ENCODE results near the gene SSH3. TPM values are rescaled to one million over a fixed set of nuclear protein-coding genes. Genes with fewer than 3 reads are reported as not detected.

Gene SSH3
- total RNA-seq, 2 experiments from 2014 or later, result 9.2 to 18.5 TPM

GRCh38 chr11:67290801-67291200 is 12.5 kb upstream of the SSH3 start:
- no peaks in the 10 kb centered on the region for H3K9me2 ChIP-seq (ENCODE audit: insufficient read depth, low read length)
- peaks cover 20% of the 10 kb centered on the region for H3K9me3 ChIP-seq (ENCODE audit: low read length)
- intact Hi-C loops (cut with micrococcal nuclease; ENCODE audit: unreplicated experiment), result no loop called here
- no TSS peak for BruUV-seq (replicated peaks)
- CTCF ChIA-PET (ENCODE audit: unreplicated experiment), result interaction anchor here (0.6 kb wide), 1 partner anchor 89 kb away, joined by 3 read pairs; no protein-coding TSS in a partner anchor
- peaks cover 83% of the 10 kb centered on the region for H3K36me3 ChIP-seq (ENCODE audit: insufficient read depth, low read length)
- no peak overlapping the region for H3K27ac ChIP-seq (ENCODE audit: low read depth, low read length, poor library complexity, severe bottlenecking)
- POLR2A ChIA-PET, result interaction anchor here (1.0 kb wide), 1 partner anchor 28 kb away, joined by 3 read pairs; no protein-coding TSS in a partner anchor
- no peaks in the 10 kb centered on the region for H4K20me1 ChIP-seq (ENCODE audit: insufficient read depth, low read length)
- no peak for DNase-seq (ENCODE audit: low spot score)
- peak overlapping the region; percentile 96 for H3K4me3 ChIP-seq (ENCODE audit: low read depth, low read length, poor library complexity, severe bottlenecking)
- H3K4me1 ChIP-seq (ENCODE audit: insufficient read depth, low read length, poor library complexity, severe bottlenecking), result peaks cover 47% of the 10 kb centered on the region
- peaks cover 16% of the 10 kb centered on the region; the same call in 1 of the 2 replicates for H3K79me2 ChIP-seq (ENCODE audit: insufficient read depth, low read depth, low read length)
- no peak for TF ChIP-seq CTCF (conservative IDR thresholded peaks at IDR 0.05; ENCODE audit: low read length)
- no peak for TF ChIP-seq EZH2phosphoT487 (IDR thresholded peaks at IDR 0.05; ENCODE audit: borderline replicate concordance, low read depth, low read length)
- H2AFZ ChIP-seq (ENCODE audit: low read length), result no peak overlapping the region
- peak overlapping the region; percentile 84; the same call in 1 of the 2 replicates for H3K4me2 ChIP-seq (ENCODE audit: low read length)

DNA sequence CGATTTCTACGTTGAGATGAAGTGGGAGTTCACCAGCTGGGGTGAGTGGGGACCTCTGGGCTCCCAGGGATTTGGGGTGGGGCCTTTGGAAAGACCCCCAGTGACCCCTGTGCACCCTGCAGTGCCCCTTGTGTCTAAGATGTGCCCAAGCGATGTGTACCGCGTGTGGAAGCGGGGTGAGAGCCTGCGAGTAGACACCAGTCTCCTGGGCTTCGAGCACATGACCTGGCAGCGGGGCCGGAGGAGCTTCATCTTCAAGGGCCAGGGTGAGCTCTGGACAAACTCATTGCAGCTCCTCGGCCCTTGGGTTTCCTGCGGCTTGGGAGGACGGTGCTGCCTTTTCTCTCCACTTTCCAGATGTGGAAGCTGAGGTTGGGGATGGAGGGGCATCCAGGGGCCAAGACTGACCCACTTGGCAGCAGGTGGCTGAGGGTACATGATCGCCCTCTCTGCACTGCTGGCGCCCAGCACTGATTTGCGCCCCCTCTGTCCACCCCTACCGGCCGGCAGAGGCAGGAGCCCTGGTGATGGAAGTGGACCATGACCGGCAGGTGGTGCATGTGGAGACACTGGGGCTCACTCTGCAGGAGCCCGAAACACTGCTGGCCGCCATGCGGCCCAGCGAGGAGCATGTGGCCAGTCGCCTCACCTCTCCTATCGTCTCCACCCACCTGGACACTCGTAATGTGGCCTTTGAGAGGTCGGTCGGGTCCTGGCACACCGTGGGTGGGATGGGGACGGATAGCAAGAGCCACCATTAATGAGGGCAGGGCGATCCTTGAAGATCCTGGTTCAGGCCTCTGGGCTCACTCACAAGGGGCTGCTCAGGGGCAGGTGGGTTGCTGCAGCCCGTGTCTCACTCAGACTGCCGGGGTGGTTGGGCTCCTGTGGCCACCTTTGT is 11.6 kb upstream of the SSH3 start:
- Histone ChIP-seq H3K27ac (ENCODE audit: low read depth, low read length, poor library complexity, severe bottlenecking) (no peak overlapping the region), H3K9me2 (ENCODE audit: insufficient read depth, low read length) (no peaks in the 10 kb centered on the region), H3K4me2 (ENCODE audit: low read length) (no peak overlapping the region), H3K4me3 (ENCODE audit: low read depth, low read length, poor library complexity, severe bottlenecking) (no peak overlapping the region), H2AFZ (ENCODE audit: low read length) (no peak overlapping the region), H3K9me3 (ENCODE audit: low read length) (peaks cover 28% of the 10 kb centered on the region), H3K4me1 (ENCODE audit: insufficient read depth, low read length, poor library complexity, severe bottlenecking) (peaks cover 39% of the 10 kb centered on the region), H3K79me2 (ENCODE audit: insufficient read depth, low read depth, low read length) (peaks cover 18% of the 10 kb centered on the region; the same call in 1 of the 2 replicates), H3K36me3 (ENCODE audit: insufficient read depth, low read length) (peaks cover 83% of the 10 kb centered on the region), H4K20me1 (ENCODE audit: insufficient read depth, low read length) (no peaks in the 10 kb centered on the region)
- CTCF ChIA-PET (ENCODE audit: unreplicated experiment), result interaction anchor here (0.6 kb wide), 1 partner anchor 88 kb away, joined by 3 read pairs; no protein-coding TSS in a partner anchor
- TF ChIP-seq EZH2phosphoT487 (IDR thresholded peaks at IDR 0.05; ENCODE audit: borderline replicate concordance, low read depth, low read length) (no peak), CTCF (conservative IDR thresholded peaks at IDR 0.05; ENCODE audit: low read length) (no peak)
- no peak for DNase-seq (ENCODE audit: low spot score)
- POLR2A ChIA-PET, result interaction anchor here (0.5 to 1.0 kb wide), 2 partner anchors 29 to 95 kb away, joined by 3 read pairs; no protein-coding TSS in a partner anchor
- intact Hi-C loops (cut with micrococcal nuclease; ENCODE audit: unreplicated experiment), result no loop called here
- BruUV-seq (replicated peaks), result no TSS peak

Data from OCI-LY7 (cell line).